Astrocyte (in vitro differentiated cells and primary cell): Measurements from ENCODE around the gene ZNF341. TPM values are rescaled to one million over a fixed set of nuclear protein-coding genes. Genes with fewer than 3 reads are reported as not detected.

Experiments
- DNase-seq: peaks from one replicate; pipeline ENCODE4 v3.0.0-alpha.2; 2010; ENCODE audit warnings: low read depth
- FAIRE-seq: peaks from 2 replicates; lab custom pipeline; 2011; peaks lifted over from hg19 to GRCh38; lab: Jason Lieb, UNC
- H2AFZ ChIP-seq: 2 replicates; pipeline ENCODE4 v1.6.0; 2012; ENCODE audit warnings: low read depth, low read length, inconsistent platforms
- H3K27ac ChIP-seq: 2 replicates; pipeline ENCODE4 v1.5.1; 2011; ENCODE audit warnings: low read depth, low read length, inconsistent platforms
- H3K27me3 ChIP-seq: 2 replicates; pipeline ENCODE4 v1.6.0; 2011; ENCODE audit warnings: low read length, inconsistent platforms; ENCODE audit not compliant: insufficient read depth
- H3K36me3 ChIP-seq: 2 replicates; pipeline ENCODE4 v1.5.1; 2011; ENCODE audit warnings: low read length, inconsistent platforms; ENCODE audit not compliant: insufficient read depth
- H3K4me1 ChIP-seq: 2 replicates; pipeline ENCODE4 v1.5.1; 2011; ENCODE audit warnings: low read length, inconsistent platforms; ENCODE audit not compliant: insufficient read depth
- H3K4me2 ChIP-seq: 2 replicates; pipeline ENCODE4 v1.6.0; 2012; ENCODE audit warnings: low read length, inconsistent platforms
- H3K4me3 ChIP-seq: 2 replicates; pipeline ENCODE4 v1.5.1; 2011; ENCODE audit warnings: low read depth, mild to moderate bottlenecking, low read length, inconsistent platforms; ENCODE audit not compliant: insufficient read depth
- H3K79me2 ChIP-seq: 2 replicates; pipeline ENCODE4 v1.6.0; 2012; ENCODE audit warnings: mild to moderate bottlenecking, low read length, inconsistent platforms; ENCODE audit not compliant: insufficient read depth
- H3K9ac ChIP-seq: 2 replicates; pipeline ENCODE4 v1.6.0; 2012; ENCODE audit warnings: mild to moderate bottlenecking, low read length, inconsistent platforms
- H3K9me3 ChIP-seq: 2 replicates; pipeline ENCODE4 v1.5.1; 2012; ENCODE audit warnings: low read depth, mild to moderate bottlenecking, low read length, inconsistent platforms; ENCODE audit not compliant: insufficient read depth
- H4K20me1 ChIP-seq: 2 replicates; pipeline ENCODE4 v1.6.0; 2012; ENCODE audit warnings: low read length, inconsistent platforms; ENCODE audit not compliant: insufficient read depth
- H3K27ac Mint-ChIP-seq: one replicate; pipeline ENCODE4 v1.8.0; 2021; ENCODE audit warnings: mild to moderate bottlenecking, mixed read lengths; ENCODE audit not compliant: unreplicated experiment
- H3K27me3 Mint-ChIP-seq: one replicate; pipeline ENCODE4 v1.8.0; 2021; ENCODE audit warnings: low read depth, mixed read lengths; ENCODE audit not compliant: unreplicated experiment
- H3K36me3 Mint-ChIP-seq: one replicate; pipeline ENCODE4 v1.8.0; 2021; ENCODE audit warnings: low read depth, mixed read lengths; ENCODE audit not compliant: unreplicated experiment
- H3K4me1 Mint-ChIP-seq: one replicate; pipeline ENCODE4 v1.8.0; 2021; ENCODE audit warnings: low read depth, mixed read lengths; ENCODE audit not compliant: unreplicated experiment
- H3K4me3 Mint-ChIP-seq: one replicate; pipeline ENCODE4 v1.8.0; 2021; ENCODE audit warnings: mild to moderate bottlenecking, moderate library complexity, mixed read lengths; ENCODE audit not compliant: unreplicated experiment
- H3K9me3 Mint-ChIP-seq: one replicate; pipeline ENCODE4 v1.8.0; 2021; ENCODE audit warnings: mild to moderate bottlenecking, mixed read lengths; ENCODE audit not compliant: unreplicated experiment
- CTCF ChIP-seq: IDR thresholded peaks from 2 replicates; pipeline ENCODE4 v1.5.1; 2011; ENCODE audit warnings: low read depth, mild to moderate bottlenecking, inconsistent platforms, low read length, moderate library complexity; ENCODE audit not compliant: insufficient read depth
- EZH2 ChIP-seq: IDR thresholded peaks from 2 replicates; pipeline ENCODE4 v1.6.1; 2012; ENCODE audit warnings: mild to moderate bottlenecking, low read length, inconsistent platforms; ENCODE audit not compliant: insufficient read depth
- total RNA-seq: library from RNA; stranded (reverse); gene quantifications from 2 replicates; pipeline ENCODE4 v1.2.1, GENCODE V29; 2021

Gene ZNF341
- total RNA-seq, 1 donor from 2014 or later: 2.0 TPM

GRCh38 chr20:33789109-33789857, 57.5 kb downstream of the ZNF341 start:
- H3K9ac ChIP-seq: peak overlapping the region; percentile 60
- Mint-ChIP-seq H3K4me3 (no peak overlapping the region), H3K27ac (peak overlapping the region; percentile 77)

GRCh38 chr20:33789858-33790182, 58.0 kb downstream of the ZNF341 start:
- Histone ChIP-seq H3K27ac (no peak overlapping the region), H3K4me3 (no peak overlapping the region), H3K27me3 (no peaks in the 10 kb centered on the region), H3K4me1 (peaks cover 15% of the 10 kb centered on the region), H4K20me1 (no peaks in the 10 kb centered on the region), H3K79me2 (no peaks in the 10 kb centered on the region), H2AFZ (no peak overlapping the region), H3K4me2 (peak overlapping the region; percentile 66), H3K9ac (no peak overlapping the region), H3K36me3 (no peaks in the 10 kb centered on the region), H3K9me3 (no peaks in the 10 kb centered on the region)
- no peak for TF ChIP-seq CTCF
- TF ChIP-seq EZH2: no peak
- Mint-ChIP-seq H3K9me3 (no peaks in the 10 kb centered on the region), H3K36me3 (peaks cover 7% of the 10 kb centered on the region), H3K27me3 (peaks cover 5% of the 10 kb centered on the region), H3K4me1 (peaks cover 16% of the 10 kb centered on the region), H3K4me3 (no peak overlapping the region), H3K27ac (peak overlapping the region; percentile 77)
- FAIRE-seq (no peak), DNase-seq (no peak)

More at GRCh38 chr20:33789109-33789857, 57.5 kb downstream of the ZNF341 start:
- Histone ChIP-seq H3K27ac (peak overlapping the region; percentile 61), H3K79me2 (no peaks in the 10 kb centered on the region), H4K20me1 (no peaks in the 10 kb centered on the region), H3K4me1 (peaks cover 15% of the 10 kb centered on the region), H3K9me3 (no peaks in the 10 kb centered on the region), H2AFZ (peak overlapping the region; percentile 51), H3K4me2 (peak overlapping the region; percentile 66), H3K36me3 (no peaks in the 10 kb centered on the region), H3K4me3 (no peak overlapping the region), H3K27me3 (no peaks in the 10 kb centered on the region)
- Mint-ChIP-seq H3K36me3 (peaks cover 7% of the 10 kb centered on the region), H3K4me1 (peaks cover 16% of the 10 kb centered on the region), H3K27me3 (peaks cover 8% of the 10 kb centered on the region), H3K9me3 (no peaks in the 10 kb centered on the region)
- peak; percentile 95 for DNase-seq
- FAIRE-seq: peak; percentile 43
- TF ChIP-seq EZH2 (no peak), CTCF (no peak)

- no peak overlapping the region for H3K4me2 ChIP-seq
Observed at GRCh38 chr20:33790566-33790965, 58.8 kb downstream of the ZNF341 start.

More at GRCh38 chr20:33790566-33790965, 58.8 kb downstream of the ZNF341 start:
- no peaks in the 10 kb centered on the region for H3K9me3 Mint-ChIP-seq
- Histone ChIP-seq H3K27me3 (no peaks in the 10 kb centered on the region), H2AFZ (no peak overlapping the region), H3K27ac (no peak overlapping the region), H3K4me1 (peaks cover 15% of the 10 kb centered on the region), H4K20me1 (no peaks in the 10 kb centered on the region), H3K36me3 (no peaks in the 10 kb centered on the region), H3K9me3 (no peaks in the 10 kb centered on the region), H3K79me2 (no peaks in the 10 kb centered on the region), H3K4me3 (no peak overlapping the region), H3K9ac (no peak overlapping the region)
- H3K27me3 Mint-ChIP-seq: peaks cover 5% of the 10 kb centered on the region
- H3K4me3 Mint-ChIP-seq: peak overlapping the region; percentile 54
- FAIRE-seq (no peak), DNase-seq (no peak)
- no peak overlapping the region for H3K27ac Mint-ChIP-seq
- peaks cover 16% of the 10 kb centered on the region for H3K4me1 Mint-ChIP-seq
- H3K36me3 Mint-ChIP-seq: peaks cover 7% of the 10 kb centered on the region
- TF ChIP-seq CTCF (no peak), EZH2 (no peak)
